Epithelial cell of esophagus (primary cell): Measurements from ENCODE around the gene ERAL1.
"Not testable (repeated sequence)": the region's sequence is repeated elsewhere in the genome, so short reads cannot be mapped to it uniquely, and the experiment has no call there.

Experiments
- DNase-seq: peaks from one replicate; pipeline ENCODE4 v3.0.0; 2010; ENCODE audit warnings: low read depth
- H3K4me3 ChIP-seq: 2 replicates; pipeline ENCODE4 v1.5.1; 2011; ENCODE audit warnings: mild to moderate bottlenecking, low read length, control low read depth
- CTCF ChIP-seq: IDR thresholded peaks from 2 replicates; pipeline ENCODE4 v1.5.1; 2011; ENCODE audit warnings: low read depth, mild to moderate bottlenecking, low read length, control low read depth, inconsistent platforms; ENCODE audit not compliant: insufficient read depth; ENCODE audit errors: missing control alignments

ERAL1 gene

GRCh38 chr17:28839221-28839620, 15.6 kb upstream of the ERAL1 start:
- no peak for DNase-seq
- TF ChIP-seq CTCF = no peak
- no peak overlapping the region for H3K4me3 ChIP-seq

GRCh38 chr17:28841901-28842281, 12.9 kb upstream of the ERAL1 start:
- no peak for TF ChIP-seq CTCF
- peak overlapping the region; percentile 86 for H3K4me3 ChIP-seq
- DNase-seq = no peak

DNA sequence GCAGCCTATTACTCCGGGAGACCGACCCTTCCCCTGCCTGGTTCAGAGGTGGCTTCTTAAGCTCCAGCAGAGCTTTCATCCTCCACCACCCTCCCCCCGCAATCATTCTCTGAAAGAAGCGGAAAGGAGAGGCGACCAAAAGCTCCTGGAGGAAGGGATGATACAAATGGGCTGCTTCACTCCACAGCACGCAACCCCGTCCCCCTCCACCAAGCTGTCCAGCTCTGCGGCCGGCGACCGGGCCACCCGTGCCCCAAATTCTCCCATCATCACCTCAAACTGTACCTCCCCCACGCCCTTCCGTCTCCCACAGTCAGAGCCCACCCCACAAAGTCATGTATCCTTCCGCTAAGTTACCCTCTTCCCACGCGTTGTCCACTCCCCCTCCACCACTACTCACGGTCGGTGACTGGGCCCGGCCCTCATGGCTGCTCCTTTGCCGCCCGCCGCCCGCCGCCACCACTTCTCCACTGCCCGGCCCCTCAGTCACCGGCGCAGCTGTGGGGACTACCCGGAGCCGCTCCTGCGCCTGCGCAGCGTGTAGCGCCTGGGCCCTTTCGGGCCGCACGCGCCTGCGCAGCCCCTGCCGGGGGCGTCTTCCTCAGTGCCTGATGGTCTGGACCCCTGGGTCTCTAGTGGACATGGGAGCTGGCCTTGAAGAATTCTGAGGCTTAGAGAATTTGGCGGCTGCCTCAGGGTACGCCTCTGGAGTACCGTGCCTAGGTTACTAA, 12.4 kb upstream of the ERAL1 start, which contains the start of gene FAM222B:
Gene FAM222B, minus strand, starts transcription at position 509 of the 731 bp plus-strand sequence. CDS start 76,123 bp downstream, outside the sequence.
- peak within 1 kb of the TSS; percentile 86 for H3K4me3 ChIP-seq
- DNase-seq = peak; percentile 78
- no peak for TF ChIP-seq CTCF

DNA sequence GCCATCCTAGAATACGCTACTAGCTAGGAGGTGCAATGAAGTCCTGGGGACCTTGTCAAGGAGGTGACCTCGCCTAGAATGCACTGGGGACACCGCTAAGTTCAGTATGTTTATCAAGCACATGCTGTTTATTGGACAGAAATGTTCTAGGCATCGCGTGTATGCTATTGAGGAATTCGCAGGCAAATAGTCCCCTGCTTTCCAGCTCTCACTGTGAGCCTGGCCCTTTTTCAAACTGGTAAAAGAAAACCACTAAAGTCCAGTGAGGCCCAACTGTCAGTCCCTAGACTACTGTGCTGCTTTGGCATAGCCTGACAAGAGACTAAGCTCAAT, 11.0 kb upstream of the ERAL1 start:
- H3K4me3 ChIP-seq = no peak overlapping the region
- no peak for DNase-seq
- no peak for TF ChIP-seq CTCF

DNA sequence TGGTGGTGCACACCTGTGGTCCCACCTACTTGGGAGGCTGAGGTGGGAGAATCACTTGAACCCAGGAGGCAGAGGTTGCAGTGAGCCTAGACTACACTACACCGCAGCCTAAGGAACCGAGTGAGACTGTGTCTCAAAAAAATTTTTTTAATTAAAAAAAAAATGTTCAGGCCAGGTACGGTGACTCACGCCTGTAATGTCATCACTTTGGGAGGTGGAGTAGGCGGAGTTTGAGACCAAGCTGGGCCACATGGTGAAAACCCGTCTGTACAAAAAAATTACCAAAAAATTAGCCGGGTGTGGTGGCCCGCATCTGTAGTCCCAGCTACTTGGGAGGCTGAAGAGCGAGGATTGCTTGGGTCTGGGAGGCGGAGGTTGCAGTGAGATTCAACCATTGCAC, 8.6 kb upstream of the ERAL1 start:
- H3K4me3 ChIP-seq = no peak overlapping the region
- peak; percentile 55 for DNase-seq
- TF ChIP-seq CTCF = no peak

- H3K4me3 ChIP-seq, DNase-seq: not testable (repeated sequence)
Measured at GRCh38 chr17:28846699-28847098, 8.1 kb upstream of the ERAL1 start.

- H3K4me3 ChIP-seq = not testable (repeated sequence)
- peak; percentile 25 for TF ChIP-seq CTCF
- DNase-seq = peak; percentile 22
Measured at GRCh38 chr17:28848667-28849066, 6.1 kb upstream of the ERAL1 start.

- peak; percentile 6 for TF ChIP-seq CTCF
- peak; percentile 18 for DNase-seq
- H3K4me3 ChIP-seq = no peak overlapping the region
Measured at GRCh38 chr17:28849281-28849680, 5.5 kb upstream of the ERAL1 start.
